Left renal pelvis (tissue), 4 donors: Measurements from ENCODE around the gene ZNF709. TPM values are rescaled to one million over a fixed set of nuclear protein-coding genes. Genes with fewer than 3 reads are reported as not detected.
A peak's percentile ranks its signal among the peaks of the same experiment; 100 is the strongest.
"Not testable (repeated sequence)": the region's sequence is repeated elsewhere in the genome, so short reads cannot be mapped to it uniquely, and the experiment has no call there.

ENCODE experiments used
- DNase-seq, 4 donors: peaks; one replicate each; pipeline ENCODE4 v3.0.0-alpha.2; 2013; ENCODE audit warnings: low read depth in 4 of 4, low spot score in 3 of 4
- polyA plus RNA-seq, 4 donors: library from polyadenylated mRNA; unstranded; fragments of 120-200 nt; gene quantifications; one replicate each; pipeline ENCODE4 v1.2.1, GENCODE V29; 2013; ENCODE audit not compliant: insufficient read length in 4 of 4

Gene ZNF709
- polyA plus RNA-seq, 4 donors: 5.7 to 9.4 (median 8.7) TPM

DNA sequence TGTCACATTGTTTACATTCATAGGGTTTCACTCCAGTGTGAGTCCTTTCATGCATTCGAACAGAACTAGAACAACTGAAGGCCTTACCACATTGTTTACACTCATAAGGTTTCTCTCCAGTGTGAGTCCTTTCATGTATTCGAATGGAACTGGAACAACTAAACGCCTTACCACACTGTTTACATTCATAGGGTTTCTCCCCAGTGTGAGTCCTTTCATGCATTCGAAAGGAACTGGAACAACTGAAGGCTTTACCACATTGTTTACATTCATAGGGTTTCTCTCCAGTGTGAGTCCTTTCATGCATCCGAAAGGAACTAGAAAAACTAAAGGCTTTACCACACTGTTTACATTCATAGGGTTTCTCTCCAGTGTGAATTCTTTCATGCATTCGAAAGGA, 20.5 kb downstream of the ZNF709 start:
- DNase-seq: not testable (repeated sequence)

DNA sequence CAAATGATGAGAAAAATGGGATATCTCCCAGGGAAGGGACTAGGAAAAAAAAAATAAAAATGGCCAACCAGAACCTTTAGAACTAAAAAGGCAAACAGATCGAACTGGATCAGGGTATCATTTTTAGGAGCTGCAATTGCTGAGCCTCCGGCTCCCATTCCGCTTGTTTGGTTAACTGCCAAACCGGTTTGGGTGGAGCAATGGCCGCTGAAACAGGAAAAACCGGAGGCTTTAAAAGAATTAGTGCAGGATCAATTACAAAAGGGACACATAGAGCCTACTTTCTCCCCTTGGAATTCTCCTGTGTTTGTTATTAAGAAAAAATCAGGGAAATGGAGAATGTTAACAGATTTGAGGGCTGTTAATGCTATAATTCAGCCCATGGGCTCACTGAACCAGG, 31.1 kb downstream of the ZNF709 start:
- peak in 1 of 4 donors; percentile 16 for DNase-seq

DNA sequence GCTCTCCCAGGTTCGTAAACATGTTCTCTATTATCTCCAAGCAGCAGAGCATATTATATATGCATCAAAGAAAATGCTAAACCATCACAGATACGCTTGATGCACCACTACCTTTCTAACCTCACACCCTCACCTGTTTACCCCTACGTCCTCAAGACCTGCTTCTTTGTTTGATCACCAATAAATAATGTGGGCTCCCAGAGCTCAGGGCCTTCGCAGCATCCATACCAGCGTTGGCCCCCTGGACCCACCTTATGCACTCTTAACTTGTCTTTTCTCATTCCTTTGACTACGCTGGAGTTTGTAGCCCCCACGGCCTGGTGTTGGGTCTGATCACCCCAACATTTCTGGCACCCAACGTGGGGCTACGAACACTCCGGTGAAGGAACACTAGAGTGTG, 33.8 kb downstream of the ZNF709 start:
- no peak for DNase-seq

DNA sequence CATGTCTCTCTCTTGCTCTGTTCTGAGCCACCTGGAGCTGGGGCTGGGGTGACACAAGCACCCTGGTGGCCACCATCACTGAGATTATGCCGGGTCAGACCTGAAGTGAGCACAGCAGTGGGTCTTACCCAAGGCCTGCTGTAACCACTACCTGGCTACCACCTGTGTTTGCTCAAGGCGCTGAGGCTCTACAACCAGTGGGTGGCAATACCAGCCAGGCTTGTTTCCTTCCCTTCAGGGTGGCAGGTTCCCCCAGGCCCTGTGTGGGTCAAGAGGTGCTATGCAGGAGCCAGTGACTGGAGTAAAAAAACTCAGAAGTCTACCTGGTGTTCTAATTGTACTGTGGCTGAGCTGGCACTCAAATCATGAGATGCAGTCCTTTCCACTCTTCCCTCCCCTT, 35.8 kb downstream of the ZNF709 start:
- DNase-seq: no peak

DNA sequence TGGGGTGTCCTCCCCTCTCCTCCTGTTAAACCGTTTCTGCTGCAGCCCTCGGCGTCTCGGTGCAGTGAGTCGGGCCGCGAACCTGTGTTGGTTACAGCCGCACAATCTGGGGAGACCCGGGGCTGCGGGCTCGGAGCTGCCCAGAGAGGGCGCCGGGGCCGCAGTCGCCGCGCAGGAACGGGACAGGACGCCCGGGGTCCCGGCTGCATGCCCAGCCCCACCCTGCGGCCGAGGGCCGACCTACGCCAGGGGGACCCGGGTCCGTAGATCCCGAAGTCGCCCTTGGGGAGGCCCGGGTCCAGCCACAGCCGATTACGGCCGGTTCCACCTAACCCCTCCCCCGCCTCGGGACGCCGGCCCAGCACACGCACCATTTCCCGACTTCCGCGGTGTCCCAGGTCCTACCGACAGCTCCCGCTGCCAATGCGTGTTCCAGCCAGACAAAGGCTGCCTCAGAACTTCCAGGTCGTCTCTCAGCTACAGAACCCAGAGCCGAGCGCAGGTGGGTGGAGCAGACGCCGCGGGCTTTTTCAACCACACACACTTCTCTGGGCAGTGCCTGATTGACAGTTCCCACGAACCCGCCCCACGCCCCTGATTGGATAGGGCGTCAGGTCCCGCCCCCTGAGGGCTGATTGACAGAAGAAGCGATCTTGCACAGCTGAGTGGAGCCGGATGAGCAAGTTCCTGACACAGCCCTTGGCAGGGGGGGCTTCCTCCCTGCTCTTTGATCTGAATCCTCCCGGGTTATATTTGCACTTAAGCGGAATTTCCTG, 43.9 kb downstream of the ZNF709 start, which contains the start of gene ZNF443:
TSS of gene ZNF443 (minus strand) at position 481 of the 776 bp plus-strand sequence. CDS start at position 374, 107 bp downstream.
- DNase-seq: peak; percentile 94 to 96 (median 95)

DNA sequence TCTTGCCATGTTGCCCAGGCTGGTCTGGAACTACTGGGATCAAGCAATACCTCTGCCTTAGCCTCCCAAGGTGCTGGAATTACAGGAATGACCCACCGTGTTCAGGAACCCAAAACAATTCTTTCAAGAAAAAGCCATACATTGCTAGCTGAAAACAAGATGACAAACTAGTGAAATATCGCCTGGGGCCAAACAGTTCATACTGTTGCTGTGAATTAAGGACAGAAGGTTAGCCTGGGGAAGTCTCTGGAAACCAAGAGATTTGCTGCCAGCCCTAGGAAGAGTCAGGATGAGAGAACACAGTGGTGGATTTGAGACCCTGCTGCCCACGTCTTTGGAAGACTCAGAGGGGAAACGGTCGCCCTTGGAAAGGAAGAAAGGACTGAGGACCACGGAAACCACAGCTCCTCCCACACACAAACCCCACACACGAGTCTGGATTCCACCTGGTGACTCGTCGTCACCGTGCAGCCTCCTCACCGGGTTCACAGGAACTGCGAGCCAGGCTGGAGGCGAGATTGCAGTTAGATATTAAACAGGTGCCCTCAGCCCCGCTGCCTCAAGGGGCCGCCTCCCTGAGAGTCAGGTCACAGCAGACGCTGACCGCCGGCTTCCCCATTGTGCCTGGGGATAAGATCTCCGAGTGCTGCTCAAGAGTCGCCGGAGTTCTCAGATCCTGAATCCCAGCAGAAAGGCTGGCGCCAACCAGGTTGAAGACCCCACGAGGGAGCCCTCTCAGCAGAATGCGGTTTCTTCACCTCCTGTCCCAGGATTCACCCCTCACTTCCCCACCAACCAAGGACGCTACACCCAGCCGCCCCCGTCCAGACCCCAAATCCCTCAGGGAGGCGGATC, 44.7 kb downstream of the ZNF709 start:
- not testable (repeated sequence) for DNase-seq

DNA sequence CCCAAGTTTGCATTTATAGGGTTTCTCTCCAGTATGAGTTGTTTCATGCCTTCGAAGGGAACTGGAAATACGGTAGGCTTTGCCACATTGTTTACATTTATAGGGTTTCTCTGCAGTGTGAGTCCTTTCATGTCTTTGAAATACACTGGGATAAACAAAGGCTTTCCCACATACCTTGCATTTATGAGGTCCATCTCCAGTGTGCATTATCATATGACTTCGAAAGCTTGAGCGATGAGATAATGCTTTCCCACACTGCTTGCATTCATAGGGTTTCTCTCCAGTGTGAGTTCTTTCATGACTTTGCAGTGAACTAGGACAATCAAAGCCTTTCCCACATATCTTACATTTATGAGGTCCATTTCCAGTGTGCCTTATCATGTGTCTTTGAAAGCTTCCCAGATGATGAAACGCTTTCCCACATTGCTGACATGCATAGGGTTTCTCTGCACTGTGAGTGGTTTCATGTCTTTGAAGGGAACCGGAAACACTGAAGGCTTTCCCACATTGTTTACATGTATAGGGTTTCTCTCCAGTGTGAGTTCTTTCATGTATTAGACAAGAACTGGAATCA, 53.8 kb downstream of the ZNF709 start:
- DNase-seq: not testable (repeated sequence)

DNA sequence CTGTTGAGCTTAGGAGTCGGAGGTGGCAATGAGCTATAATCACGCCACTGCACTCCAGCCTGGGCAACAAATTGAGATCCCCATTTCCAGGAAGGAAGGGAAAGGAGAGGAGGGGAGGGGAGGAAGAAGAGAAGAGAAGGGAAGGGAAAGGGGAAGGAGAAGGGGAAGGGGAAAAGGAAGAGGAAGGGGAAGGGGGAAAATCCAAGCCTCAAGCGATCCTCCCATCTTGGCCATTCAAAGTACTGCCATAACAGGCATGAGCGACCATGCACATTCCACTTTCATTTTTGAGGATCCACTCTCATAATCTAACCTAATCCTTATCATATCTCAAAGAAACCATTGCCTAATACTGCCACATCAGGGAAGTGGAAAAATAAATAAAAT, 58.7 kb downstream of the ZNF709 start:
- DNase-seq: no peak

DNA sequence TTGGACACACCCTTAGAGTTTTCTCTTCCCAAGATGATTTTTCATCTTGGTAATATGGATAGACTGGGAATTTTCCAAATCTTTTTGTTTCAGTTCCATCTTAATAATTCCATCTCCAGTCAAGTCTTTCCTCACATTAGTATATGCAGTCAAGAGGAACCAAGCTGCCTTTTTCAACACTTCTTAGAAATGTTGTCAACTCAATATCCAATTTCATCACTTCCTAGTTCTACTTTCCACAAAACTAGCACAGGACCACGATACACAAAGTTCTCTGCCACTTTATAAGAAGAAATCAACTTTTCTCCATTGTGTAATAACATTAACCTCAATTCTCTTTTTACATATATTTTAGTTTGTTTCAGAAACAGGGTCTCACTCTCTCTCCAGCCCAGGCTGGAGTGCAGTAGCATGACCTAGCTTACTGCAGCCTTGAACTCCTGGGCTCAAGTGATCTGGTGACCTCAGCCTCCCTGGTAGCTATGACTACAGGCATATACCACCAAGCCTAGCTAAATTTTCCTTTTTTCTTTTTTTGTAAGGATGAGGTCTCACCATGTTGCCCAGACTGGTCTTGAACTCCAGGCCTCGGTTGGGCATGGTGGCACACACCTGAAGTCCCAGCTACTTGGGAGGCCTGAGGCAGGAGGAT, 59.3 kb downstream of the ZNF709 start:
- DNase-seq: no peak

DNA sequence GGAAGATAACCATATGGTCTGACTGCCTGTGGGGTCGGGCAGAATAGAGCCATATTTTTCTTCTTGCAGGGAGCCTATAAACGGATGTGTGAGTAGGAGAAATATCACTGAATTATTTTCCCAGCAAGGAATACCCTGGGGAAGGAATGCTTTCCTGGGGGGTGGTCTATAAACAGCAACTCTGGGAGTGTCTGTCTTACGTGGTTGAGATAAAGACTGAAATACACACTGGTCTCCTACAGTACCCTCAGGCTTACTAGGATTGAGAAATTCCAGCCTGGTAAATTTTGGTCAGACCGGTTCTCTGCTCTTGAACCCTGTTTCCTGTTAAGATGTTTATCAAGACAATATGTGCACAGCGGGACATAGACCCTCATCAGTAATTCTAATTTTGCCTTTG, 67.3 kb downstream of the ZNF709 start:
- DNase-seq: not testable (repeated sequence)

DNA sequence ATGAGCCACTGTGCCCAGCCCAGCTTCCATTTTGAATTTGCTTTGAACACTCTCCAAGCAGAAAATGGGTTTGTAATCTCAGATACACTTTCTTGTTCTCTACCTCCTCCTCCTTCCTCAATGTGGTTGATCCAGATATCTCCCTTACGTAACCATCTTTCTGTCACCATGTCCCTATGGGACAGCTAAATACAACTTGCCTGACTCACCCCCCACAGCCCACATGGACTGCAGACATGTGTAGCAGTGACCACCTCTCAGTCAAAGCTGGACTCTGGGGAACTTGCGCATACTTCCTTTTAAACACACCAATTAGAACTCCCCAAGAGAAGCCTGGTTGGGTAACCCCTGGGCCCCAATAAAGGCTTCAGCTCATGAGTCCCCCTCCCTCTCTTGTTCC, 72.7 kb downstream of the ZNF709 start:
- DNase-seq: no peak

Other genes starting within 250 kb of the ZNF709 start
- gene ZNF44, start 189.9 kb downstream of the ZNF709 start, polyA plus RNA-seq: 10 to 100 TPM; 11.4 to 58.2 (median 52.7) TPM
- gene ZNF563, start 151.2 kb downstream of the ZNF709 start, polyA plus RNA-seq: 1 to 10 TPM; 2.9 to 8.2 (median 4.9) TPM
- gene ZNF442, start 119.1 kb downstream of the ZNF709 start, polyA plus RNA-seq: 1 to 10 TPM; 3.2 to 8.4 (median 6.8) TPM
- gene ZNF799, start 83.5 kb downstream of the ZNF709 start, polyA plus RNA-seq: 1 to 10 TPM; 4.9 to 8.6 (median 7.8) TPM
- gene ZNF443, start 43.8 kb downstream of the ZNF709 start, polyA plus RNA-seq: 10 to 100 TPM in 2 of 4 donors, 1 to 10 TPM in 2; 6.7 to 13.8 (median 10.5) TPM
- gene ZNF564, start 66.7 kb upstream of the ZNF709 start, polyA plus RNA-seq: 10 to 100 TPM in 3 of 4 donors, 1 to 10 TPM in 1; 7.2 to 15.9 (median 13.9) TPM
- 1 to 10 TPM; 3.5 to 5.9 (median 5.1) TPM for gene ZNF490, start 126.0 kb upstream of the ZNF709 start, polyA plus RNA-seq
- 10 to 100 TPM; 21.5 to 25.2 (median 23.0) TPM for gene ZNF791, start 126.1 kb upstream of the ZNF709 start, polyA plus RNA-seq
- gene MAN2B1, start 181.9 kb upstream of the ZNF709 start, polyA plus RNA-seq: 10 to 100 TPM; 25.0 to 33.6 (median 30.1) TPM
- 10 to 100 TPM; 13.9 to 27.3 (median 14.4) TPM for gene WDR83, start 182.0 kb upstream of the ZNF709 start, polyA plus RNA-seq
- 10 to 100 TPM; 52.4 to 97.1 (median 72.6) TPM for gene DHPS, start 197.1 kb upstream of the ZNF709 start, polyA plus RNA-seq
- under 1 TPM in 1 of 4 donors, not detected in 3; 0.63 TPM for gene GNG14, start 203.2 kb upstream of the ZNF709 start, polyA plus RNA-seq
- 10 to 100 TPM in 3 of 4 donors, 1 to 10 TPM in 1; 5.8 to 18.7 (median 11.3) TPM for gene FBXW9, start 211.8 kb upstream of the ZNF709 start, polyA plus RNA-seq
- gene TNPO2, start 239.1 kb upstream of the ZNF709 start, polyA plus RNA-seq: 10 to 100 TPM; 60.5 to 82.1 (median 69.8) TPM
- gene TRIR, start 249.9 kb upstream of the ZNF709 start, polyA plus RNA-seq: 100 to 1,000 TPM; 139 to 201 (median 152) TPM